ENCODE results near the gene NUDT15.
A peak's percentile ranks its signal among the peaks of the same experiment; 100 is the strongest.
"Not testable (repeated sequence)": the region's sequence is repeated elsewhere in the genome, so short reads cannot be mapped to it uniquely, and the experiment has no call there.

NUDT15 gene

GRCh38 chr13:48037346-48038173 lies at the start of gene NUDT15:
Gene NUDT15 (plus strand): TSS chr13:48037726. CDS start chr13:48037747, 21 bp downstream.
- DNase-seq = peak; percentile 95 to 98 (median 97)

- no peak for DNase-seq
These were observed 47.1 kb upstream of the NUDT15 start for GRCh38 chr13:47990427-47990826.

GRCh38 chr13:47990920-47991466 lies 46.5 kb upstream of the NUDT15 start:
- no peak for DNase-seq

GRCh38 chr13:47991859-47992258 lies 45.7 kb upstream of the NUDT15 start:
- DNase-seq = no peak

GRCh38 chr13:47997384-47997783 lies 40.1 kb upstream of the NUDT15 start:
- DNase-seq = no peak

- peak in 2 of 3 donors; percentile 6 to 18 for DNase-seq
These were observed 37.6 kb upstream of the NUDT15 start for GRCh38 chr13:47999973-48000372.

- DNase-seq = peak in 2 of 3 donors; percentile 18 to 41
These were observed 36.9 kb upstream of the NUDT15 start for GRCh38 chr13:48000559-48001113.

GRCh38 chr13:48001114-48001881 lies 36.2 kb upstream of the NUDT15 start, which contains the start of gene SUCLA2:
Gene SUCLA2 (minus strand): TSS chr13:48001273. CDS start chr13:48001269, 4 bp downstream.
- peak; percentile 96 to 99 (median 98) for DNase-seq

GRCh38 chr13:48001999-48002398 lies 35.5 kb upstream of the NUDT15 start:
- not testable (repeated sequence) for DNase-seq

GRCh38 chr13:48004201-48004600 lies 33.3 kb upstream of the NUDT15 start:
- peak; percentile 27 to 48 (median 39) for DNase-seq

GRCh38 chr13:48006396-48006795 lies 31.1 kb upstream of the NUDT15 start:
- no peak for DNase-seq

- no peak for DNase-seq
These were observed 28.2 kb upstream of the NUDT15 start for GRCh38 chr13:48009284-48009683.

GRCh38 chr13:48010698-48011097 lies 26.8 kb upstream of the NUDT15 start:
- DNase-seq = no peak

GRCh38 chr13:48012668-48013067 lies 24.9 kb upstream of the NUDT15 start:
- no peak for DNase-seq

- DNase-seq = no peak
These were observed 23.2 kb upstream of the NUDT15 start for GRCh38 chr13:48014359-48014758.

GRCh38 chr13:48018637-48019036 lies 18.9 kb upstream of the NUDT15 start:
- DNase-seq = no peak

GRCh38 chr13:48019796-48020195 lies 17.7 kb upstream of the NUDT15 start:
- DNase-seq = no peak

GRCh38 chr13:48028066-48028465 lies 9.5 kb upstream of the NUDT15 start:
- no peak for DNase-seq

GRCh38 chr13:48029859-48030258 lies 7.7 kb upstream of the NUDT15 start:
- DNase-seq = no peak

- DNase-seq = peak in 2 of 3 donors; percentile 8 to 34
These were observed 1.2 kb downstream of the NUDT15 start for GRCh38 chr13:48038761-48039160.

GRCh38 chr13:48040049-48040448 lies 2.5 kb downstream of the NUDT15 start:
- DNase-seq = no peak

GRCh38 chr13:48040896-48041295 lies 3.4 kb downstream of the NUDT15 start:
- DNase-seq = peak in 1 of 3 donors; percentile 20

- no peak for DNase-seq
These were observed 5.4 kb downstream of the NUDT15 start for GRCh38 chr13:48042894-48043293.

Measured in suppressor macrophage treated with lipopolysaccharide for 1 hour (primary cell).